OCI-LY3 (cell line): ENCODE measurements around the gene OTUD7B.

Experiments
- EZH2phosphoT487 ChIP-seq: fragments of 200-600 bp; shearing (Covaris generic); IDR thresholded peaks from 2 replicates; pipeline ENCODE4 v1.6.1; 2018; ENCODE audit warnings: antibody characterized with exemption, mixed run types, low read depth
- TF ChIP-seq, protein P1 (sequence below): fragments of 200-600, 300-600 bp; sonication (generic); IDR thresholded peaks from 2 replicates; pipeline ENCODE4 v1.5.1; 2014; ENCODE audit warnings: antibody characterized with exemption, low read length, low read depth

- TF ChIP-seq, protein P1, sequence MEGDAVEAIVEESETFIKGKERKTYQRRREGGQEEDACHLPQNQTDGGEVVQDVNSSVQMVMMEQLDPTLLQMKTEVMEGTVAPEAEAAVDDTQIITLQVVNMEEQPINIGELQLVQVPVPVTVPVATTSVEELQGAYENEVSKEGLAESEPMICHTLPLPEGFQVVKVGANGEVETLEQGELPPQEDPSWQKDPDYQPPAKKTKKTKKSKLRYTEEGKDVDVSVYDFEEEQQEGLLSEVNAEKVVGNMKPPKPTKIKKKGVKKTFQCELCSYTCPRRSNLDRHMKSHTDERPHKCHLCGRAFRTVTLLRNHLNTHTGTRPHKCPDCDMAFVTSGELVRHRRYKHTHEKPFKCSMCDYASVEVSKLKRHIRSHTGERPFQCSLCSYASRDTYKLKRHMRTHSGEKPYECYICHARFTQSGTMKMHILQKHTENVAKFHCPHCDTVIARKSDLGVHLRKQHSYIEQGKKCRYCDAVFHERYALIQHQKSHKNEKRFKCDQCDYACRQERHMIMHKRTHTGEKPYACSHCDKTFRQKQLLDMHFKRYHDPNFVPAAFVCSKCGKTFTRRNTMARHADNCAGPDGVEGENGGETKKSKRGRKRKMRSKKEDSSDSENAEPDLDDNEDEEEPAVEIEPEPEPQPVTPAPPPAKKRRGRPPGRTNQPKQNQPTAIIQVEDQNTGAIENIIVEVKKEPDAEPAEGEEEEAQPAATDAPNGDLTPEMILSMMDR = no peak
- TF ChIP-seq EZH2phosphoT487 = no peak
Observed at GRCh38 chr1:149940427-149940826, 70.1 kb downstream of the OTUD7B start.
